H9 (cell line): ENCODE measurements around the gene GPR160. TPM values are rescaled to one million over a fixed set of nuclear protein-coding genes. Genes with fewer than 3 reads are reported as not detected.

Experiments used
- DNase-seq: peaks from one replicate; pipeline ENCODE4 v3.0.0-alpha.2; 2017
- H2AFZ ChIP-seq: one replicate; pipeline ENCODE4 v1.6.1; 2013; ENCODE audit warnings: mild to moderate bottlenecking, low read length, control low read depth, moderate library complexity
- H2AK5ac ChIP-seq: 2 replicates; pipeline ENCODE4 v1.6.1; 2013; ENCODE audit warnings: low read length, control low read depth, mixed read lengths; ENCODE audit not compliant: insufficient read length
- H2BK120ac ChIP-seq: one replicate; pipeline ENCODE4 v1.6.1; 2013; ENCODE audit warnings: low read depth, mild to moderate bottlenecking, low read length, control low read depth, inconsistent platforms; ENCODE audit not compliant: poor library complexity, severe bottlenecking
- H2BK12ac ChIP-seq: 2 replicates; pipeline ENCODE4 v1.6.1; 2013; ENCODE audit warnings: low read length, control low read depth, mixed read lengths, low read depth; ENCODE audit not compliant: insufficient read length
- H2BK15ac ChIP-seq: 2 replicates; pipeline ENCODE4 v1.6.1; 2013; ENCODE audit warnings: low read depth, low read length, control low read depth
- H2BK20ac ChIP-seq: one replicate; pipeline ENCODE4 v1.6.1; 2013; ENCODE audit warnings: low read depth, mild to moderate bottlenecking, low read length, control low read depth, inconsistent platforms; ENCODE audit not compliant: poor library complexity, severe bottlenecking
- H2BK5ac ChIP-seq: 2 replicates; pipeline ENCODE4 v1.6.1; 2013; ENCODE audit warnings: low read length, control low read depth, mixed read lengths; ENCODE audit not compliant: insufficient read length
- H3K14ac ChIP-seq: 2 replicates; pipeline ENCODE4 v1.6.1; 2013; ENCODE audit warnings: low read length, control low read depth; ENCODE audit not compliant: insufficient read depth
- H3K18ac ChIP-seq: 2 replicates; pipeline ENCODE4 v1.6.1; 2013; ENCODE audit warnings: low read depth, mild to moderate bottlenecking, mixed read lengths, low read length, control low read depth; ENCODE audit not compliant: insufficient read length
- H3K23ac ChIP-seq: 2 replicates; pipeline ENCODE4 v1.6.1; 2013; ENCODE audit warnings: low read length, control low read depth, mixed read lengths, low read depth; ENCODE audit not compliant: insufficient read length
- H3K23me2 ChIP-seq: 2 replicates; pipeline ENCODE4 v1.6.1; 2013; ENCODE audit warnings: low read depth, mild to moderate bottlenecking, mixed read lengths, low read length, control low read depth; ENCODE audit not compliant: insufficient read length, poor library complexity, severe bottlenecking
- H3K27ac ChIP-seq: 2 replicates; pipeline ENCODE4 v1.5.1; 2013; ENCODE audit warnings: low read length, control low read depth, mixed read lengths, low read depth; ENCODE audit not compliant: insufficient read length
- H3K27me3 ChIP-seq: 2 replicates; pipeline ENCODE4 v1.6.1; 2013; ENCODE audit warnings: low read length, control low read depth, inconsistent platforms; ENCODE audit not compliant: insufficient read depth
- H3K4ac ChIP-seq: 2 replicates; pipeline ENCODE4 v1.6.1; 2013; ENCODE audit warnings: low read depth, mild to moderate bottlenecking, control low read depth, inconsistent platforms, low read length, moderate library complexity
- H3K4me1 ChIP-seq: 2 replicates; pipeline ENCODE4 v1.6.1; 2013; ENCODE audit warnings: low read length, control low read depth, inconsistent platforms; ENCODE audit not compliant: insufficient read depth
- H3K4me2 ChIP-seq: 2 replicates; pipeline ENCODE4 v1.6.1; 2013; ENCODE audit warnings: low read length, control low read depth, mixed read lengths; ENCODE audit not compliant: insufficient read length, insufficient read depth
- H3K56ac ChIP-seq: 2 replicates; pipeline ENCODE4 v1.6.1; 2013; ENCODE audit warnings: low read depth, mild to moderate bottlenecking, mixed read lengths, low read length, control low read depth; ENCODE audit not compliant: insufficient read length
- H3K79me1 ChIP-seq: 2 replicates; pipeline ENCODE4 v1.6.1; 2013; ENCODE audit warnings: low read depth, mild to moderate bottlenecking, moderate library complexity, low read length, control low read depth, inconsistent platforms; ENCODE audit not compliant: insufficient read depth, poor library complexity, severe bottlenecking
- H3K79me2 ChIP-seq: 2 replicates; pipeline ENCODE4 v1.6.1; 2013; ENCODE audit warnings: low read length, control low read depth, inconsistent platforms; ENCODE audit not compliant: insufficient read depth
- H3K9ac ChIP-seq: 2 replicates; pipeline ENCODE4 v1.6.1; 2013; ENCODE audit warnings: low read length, control low read depth, mixed read lengths; ENCODE audit not compliant: insufficient read length; ENCODE audit errors: extremely low read depth
- H3K9me3 ChIP-seq: one replicate; pipeline ENCODE4 v1.6.1; 2013; ENCODE audit warnings: low read depth, low read length, inconsistent platforms; ENCODE audit not compliant: control insufficient read depth
- H3T11ph ChIP-seq: one replicate; pipeline ENCODE4 v1.6.1; 2013; ENCODE audit warnings: mild to moderate bottlenecking, low read length, control low read depth, inconsistent platforms
- H4K20me1 ChIP-seq: one replicate; pipeline ENCODE4 v1.6.1; 2013; ENCODE audit not compliant: control insufficient read depth, insufficient read length, insufficient read depth
- H4K5ac ChIP-seq: 2 replicates; pipeline ENCODE4 v1.6.1; 2013; ENCODE audit warnings: low read depth, mild to moderate bottlenecking, mixed read lengths, low read length, control low read depth; ENCODE audit not compliant: insufficient read length
- H4K8ac ChIP-seq: replicated peaks from 2 replicates; pipeline ENCODE4 v1.6.1; 2013; ENCODE audit warnings: low read length, control low read depth, mixed read lengths, low read depth; ENCODE audit not compliant: insufficient read length
- H4K91ac ChIP-seq: 2 replicates; pipeline ENCODE4 v1.6.1; 2013; ENCODE audit warnings: low read depth, mild to moderate bottlenecking, moderate library complexity, mixed read lengths, low read length, control low read depth; ENCODE audit not compliant: insufficient read length
- H3K27ac Mint-ChIP-seq, 3 experiments: 2 replicates in 2 of 3; 3 replicates in 1 of 3; pipeline ENCODE4 v1.8.0; 2020 to 2021; ENCODE audit warnings: mixed read lengths in 3 of 3, mild to moderate bottlenecking in 1 of 3, moderate library complexity in 1 of 3
- H3K27me3 Mint-ChIP-seq: 2 replicates; pipeline ENCODE4 v1.8.0; 2021; ENCODE audit warnings: low read depth, mild to moderate bottlenecking, moderate library complexity, mixed read lengths
- H3K36me3 Mint-ChIP-seq, 3 experiments: 2 replicates in 2 of 3; 3 replicates in 1 of 3; pipeline ENCODE4 v1.8.0; 2020 to 2021; ENCODE audit warnings: low read depth in 3 of 3, mixed read lengths in 3 of 3; ENCODE audit not compliant: insufficient read depth in 1 of 3
- H3K4me1 Mint-ChIP-seq, 2 experiments: 2 replicates each; pipeline ENCODE4 v1.8.0; 2020; ENCODE audit warnings: mixed read lengths in 2 of 2
- H3K4me3 Mint-ChIP-seq, 2 experiments: 2 replicates in 1 of 2; 3 replicates in 1 of 2; pipeline ENCODE4 v1.8.0; 2020 to 2021; ENCODE audit warnings: mild to moderate bottlenecking in 2 of 2, mixed read lengths in 2 of 2, moderate library complexity in 1 of 2
- H3K9me3 Mint-ChIP-seq, 2 experiments: 2 replicates in 1 of 2; 3 replicates in 1 of 2; pipeline ENCODE4 v1.8.0; 2020; ENCODE audit warnings: mild to moderate bottlenecking in 2 of 2, mixed read lengths in 2 of 2, moderate library complexity in 1 of 2
- CTCF ChIP-seq: fragments of 200-600 bp; sonication (generic); conservative IDR thresholded peaks from 3 replicates; pipeline ENCODE4 v1.8.0; 2021; ENCODE audit warnings: antibody characterized with exemption, mild to moderate bottlenecking
- WGBS: extraction: QIAGEN DNeasy Blood & Tissue Kit; methylation state at CpG from one replicate; pipeline ENCODE4 v1.1.7; 2013; ENCODE audit warnings: missing lambda C conversion rate, low lambda C conversion rate, mixed read lengths; ENCODE audit not compliant: insufficient read length; ENCODE audit errors: extremely low coverage; 5-methylcytosine and 5-hydroxymethylcytosine counted together
- total RNA-seq: library from RNA; stranded (reverse); gene quantifications from 2 replicates; pipeline ENCODE4 v1.2.1, GENCODE V29; 2021

Gene GPR160
- total RNA-seq, 1 experiment from 2014 or later: 14.1 TPM

DNA sequence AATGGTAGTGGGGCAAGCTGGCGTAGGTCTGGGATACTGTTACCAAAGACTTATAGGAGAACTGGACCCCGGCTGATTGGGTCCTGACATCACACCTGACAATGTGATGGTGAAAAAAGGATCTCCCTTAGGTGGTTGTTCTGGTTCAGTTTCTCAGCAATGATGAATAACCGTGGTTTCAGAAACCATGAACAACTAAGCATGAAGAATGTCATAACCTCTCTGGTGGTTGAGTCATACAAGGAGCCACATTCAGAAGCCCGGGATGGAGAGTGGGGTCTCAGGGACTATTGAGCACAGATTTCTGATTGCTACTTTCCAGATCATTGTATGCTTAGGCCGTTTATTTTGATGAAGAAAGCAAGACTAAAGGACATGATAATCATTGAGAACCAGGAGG lies 17.4 kb downstream of the GPR160 start:
- H3K27ac ChIP-seq: no peak overlapping the region
- Mint-ChIP-seq H3K9me3 (peaks cover 0 to 6% of the 10 kb centered on the region in 2 experiments; a peak in 2 of 5 replicates), H3K36me3 (peaks cover 7 to 10% (median 9%) of the 10 kb centered on the region in 3 experiments; a peak in 6 of 7 replicates), H3K27me3 (no peaks in the 10 kb centered on the region), H3K4me1 (peaks cover 31 to 38% of the 10 kb centered on the region in 2 experiments), H3K4me3 (no peak overlapping the region), H3K27ac (no peak overlapping the region; a peak in 1 of 7 replicates)
- no peaks in the 10 kb centered on the region for H3K79me1 ChIP-seq
- no peak overlapping the region for H2BK5ac ChIP-seq
- no peak overlapping the region for H2AFZ ChIP-seq
- no peak overlapping the region for H3K56ac ChIP-seq
- no peak overlapping the region for H4K91ac ChIP-seq
- no peak overlapping the region for H3K23ac ChIP-seq
- H2BK15ac ChIP-seq: no peak overlapping the region
- H3K9me3 ChIP-seq: no peaks in the 10 kb centered on the region
- WGBS: no CpG with 5 or more reads among the region's 5 CpGs
- no peak overlapping the region for H4K5ac ChIP-seq
- no peak for TF ChIP-seq CTCF
- H3K14ac ChIP-seq: no peak overlapping the region
- no peak overlapping the region for H3K4ac ChIP-seq
- H4K8ac ChIP-seq: no peak overlapping the region
- no peak overlapping the region for H3T11ph ChIP-seq
- no peak overlapping the region for H2BK12ac ChIP-seq
- no peak overlapping the region for H3K4me2 ChIP-seq
- DNase-seq: no peak
- no peak overlapping the region for H2BK20ac ChIP-seq
- H4K20me1 ChIP-seq: no peaks in the 10 kb centered on the region
- no peaks in the 10 kb centered on the region; the same call in 1 of the 2 replicates for H3K79me2 ChIP-seq
- H2AK5ac ChIP-seq: no peak overlapping the region
- H3K23me2 ChIP-seq: no peaks in the 10 kb centered on the region
- H3K9ac ChIP-seq: no peak overlapping the region
- peaks cover 8% of the 10 kb centered on the region; the same call in 1 of the 2 replicates for H3K4me1 ChIP-seq
- no peak overlapping the region for H2BK120ac ChIP-seq
- no peaks in the 10 kb centered on the region for H3K27me3 ChIP-seq
- no peak overlapping the region for H3K18ac ChIP-seq
